H1 (cell line): ENCODE measurements around the gene FRMD4A. TPM values are rescaled to one million over a fixed set of nuclear protein-coding genes. Genes with fewer than 3 reads are reported as not detected.

ENCODE experiments used
- CTCF ChIA-PET: fragments of 300-600 bp; sonication (Branson Sonifier 250); formaldehyde crosslinking; loops from one replicate; lab custom pipeline; 2021; ENCODE audit not compliant: partially characterized antibody; lab: Charles Lee
- POLR2A ChIA-PET: fragments of 300-600 bp; sonication (Branson Sonifier 250); formaldehyde crosslinking; loops from one replicate; lab custom pipeline; 2021; ENCODE audit warnings: inconsistent platforms; ENCODE audit not compliant: partially characterized antibody; lab: Charles Lee
- DNase-seq, 2 experiments: peaks; one replicate each; pipeline versions ENCODE4 v3.0.0 to v3.0.0-alpha.2; 2010 to 2022; ENCODE audit warnings: low spot score in 2 of 2, low read depth in 1 of 2, mixed read lengths in 1 of 2
- FAIRE-seq: peaks from 2 replicates; lab custom pipeline; 2011; peaks lifted over from hg19 to GRCh38; lab: Jason Lieb, UNC
- H2AFZ ChIP-seq: 2 replicates; pipeline ENCODE4 v1.8.1; 2012; ENCODE audit warnings: low read length, inconsistent platforms
- H2AK5ac ChIP-seq: 2 replicates; pipeline ENCODE4 v1.6.1; 2013; ENCODE audit warnings: low read depth, low read length
- H2BK120ac ChIP-seq: replicated peaks from 2 replicates; pipeline ENCODE3; 2013; ENCODE audit warnings: low read depth, low read length, inconsistent platforms
- H2BK12ac ChIP-seq: 2 replicates; pipeline ENCODE4 v1.6.1; 2013; ENCODE audit warnings: low read depth, low read length
- H2BK15ac ChIP-seq: 2 replicates; pipeline ENCODE4 v1.6.1; 2013; ENCODE audit warnings: low read length
- H2BK20ac ChIP-seq: 2 replicates; pipeline ENCODE4 v1.6.1; 2013; ENCODE audit warnings: low read length
- H2BK5ac ChIP-seq: 2 replicates; pipeline ENCODE4 v1.6.1; 2013; ENCODE audit warnings: low read depth, low read length
- H3K14ac ChIP-seq: 2 replicates; pipeline ENCODE4 v1.6.1; 2013; ENCODE audit warnings: inconsistent platforms; ENCODE audit not compliant: insufficient read length
- H3K18ac ChIP-seq: 2 replicates; pipeline ENCODE4 v1.6.1; 2013; ENCODE audit warnings: low read length; ENCODE audit errors: extremely low read depth
- H3K23ac ChIP-seq: 2 replicates; pipeline ENCODE4 v1.6.1; 2013; ENCODE audit warnings: inconsistent platforms; ENCODE audit not compliant: insufficient read length
- H3K23me2 ChIP-seq: 2 replicates; pipeline ENCODE4 v1.6.1; 2013; ENCODE audit warnings: low read depth, low read length
- H3K27ac ChIP-seq: 2 replicates; pipeline ENCODE4 v1.6.1; 2011; ENCODE audit warnings: low read depth, low read length, inconsistent platforms
- H3K27me3 ChIP-seq, 4 experiments: replicated peaks in 1 of 4; 1 replicate in 1 of 4; 2 replicates in 3 of 4; pipeline versions ENCODE4 v1.6.1 to v1.8.1; 2011 to 2013; ENCODE audit warnings: low read length in 3 of 4, mild to moderate bottlenecking in 3 of 4, inconsistent platforms in 2 of 4, mixed read lengths in 2 of 4, moderate library complexity in 1 of 4; ENCODE audit not compliant: control insufficient read depth in 3 of 4, insufficient read depth in 3 of 4; ENCODE audit errors: extremely low read depth in 1 of 4
- H3K36me3 ChIP-seq, 4 experiments: 2 replicates each; pipeline versions ENCODE4 v1.6.1 to v1.8.1; 2011 to 2013; ENCODE audit warnings: mild to moderate bottlenecking in 4 of 4, low read length in 3 of 4, moderate library complexity in 2 of 4, control low read depth in 1 of 4, inconsistent platforms in 1 of 4; ENCODE audit not compliant: insufficient read depth in 4 of 4, control insufficient read depth in 2 of 4
- H3K4ac ChIP-seq: replicated peaks from 2 replicates; pipeline ENCODE3; 2013; ENCODE audit warnings: low read length, low read depth, mixed read lengths, inconsistent platforms; ENCODE audit not compliant: insufficient read length
- H3K4me1 ChIP-seq, 4 experiments: replicated peaks in 1 of 4; 1 replicate in 1 of 4; 2 replicates in 3 of 4; pipeline versions ENCODE4 v1.6.1 to v1.8.1; 2011 to 2013; ENCODE audit warnings: low read length in 3 of 4, inconsistent platforms in 2 of 4, mixed read lengths in 1 of 4; ENCODE audit not compliant: insufficient read depth in 4 of 4, control insufficient read depth in 3 of 4
- H3K4me2 ChIP-seq, 2 experiments: 2 replicates each; pipeline versions ENCODE4 v1.6.1 to v1.8.1; 2011 to 2013; ENCODE audit warnings: low read depth in 2 of 2, low read length in 2 of 2, control low read depth in 1 of 2, inconsistent platforms in 1 of 2, mild to moderate bottlenecking in 1 of 2; ENCODE audit not compliant: insufficient read depth in 1 of 2
- H3K4me3 ChIP-seq, 4 experiments: fragments of 200-600, 300-600 bp in 1 of 4; sonication (generic), shearing (Covaris generic), sonication (Bioruptor Twin) in 1 of 4; 2 replicates each; pipeline versions ENCODE4 v1.5.1 to v1.8.1; 2011 to 2016; ENCODE audit warnings: low read length in 4 of 4, low read depth in 3 of 4, control low read depth in 2 of 4, inconsistent platforms in 2 of 4, mild to moderate bottlenecking in 2 of 4, mixed read lengths in 1 of 4, moderate library complexity in 1 of 4; ENCODE audit not compliant: insufficient read depth in 2 of 4; ENCODE audit errors: extremely low read depth in 1 of 4
- H3K56ac ChIP-seq: replicated peaks from 2 replicates; pipeline ENCODE3; 2013; ENCODE audit warnings: low read depth, mild to moderate bottlenecking, mixed read lengths, low read length, inconsistent platforms; ENCODE audit not compliant: insufficient read length
- H3K79me1 ChIP-seq: 2 replicates; pipeline ENCODE4 v1.6.1; 2013; ENCODE audit warnings: low read depth, low read length, control low read depth
- H3K79me2 ChIP-seq, 2 experiments: 2 replicates each; pipeline versions ENCODE4 v1.6.1 to v1.8.1; 2012 to 2013; ENCODE audit warnings: low read length in 2 of 2, mild to moderate bottlenecking in 2 of 2, inconsistent platforms in 1 of 2; ENCODE audit not compliant: insufficient read depth in 2 of 2, control insufficient read depth in 1 of 2
- H3K9ac ChIP-seq, 4 experiments: replicated peaks in 1 of 4; 1 replicate in 1 of 4; 2 replicates in 3 of 4; pipeline versions ENCODE4 v1.6.1 to v1.8.1; 2011 to 2013; ENCODE audit warnings: low read depth in 3 of 4, low read length in 3 of 4, control low read depth in 2 of 4, mild to moderate bottlenecking in 2 of 4, moderate library complexity in 2 of 4, inconsistent platforms in 1 of 4; ENCODE audit errors: extremely low read depth in 1 of 4
- H3K9me3 ChIP-seq, 2 experiments: 2 replicates each; pipeline versions ENCODE4 v1.6.1 to v1.8.1; 2012 to 2013; ENCODE audit warnings: mild to moderate bottlenecking in 2 of 2, moderate library complexity in 2 of 2, control low read depth in 1 of 2, inconsistent platforms in 1 of 2, low read depth in 1 of 2, low read length in 1 of 2, mixed read lengths in 1 of 2; ENCODE audit not compliant: insufficient read depth in 2 of 2
- H4K20me1 ChIP-seq, 2 experiments: replicated peaks in 1 of 2; 2 replicates each; pipeline versions ENCODE3 to v1.8.1; 2011 to 2013; ENCODE audit warnings: inconsistent platforms in 2 of 2, low read length in 2 of 2, mild to moderate bottlenecking in 1 of 2; ENCODE audit not compliant: insufficient read depth in 2 of 2, control insufficient read depth in 1 of 2
- H4K5ac ChIP-seq: 2 replicates; pipeline ENCODE4 v1.6.1; 2013; ENCODE audit warnings: low read length, low read depth, mixed read lengths, inconsistent platforms; ENCODE audit not compliant: insufficient read length
- H4K8ac ChIP-seq: 2 replicates; pipeline ENCODE4 v1.8.0; 2013; ENCODE audit warnings: mild to moderate bottlenecking, moderate library complexity, low read length, inconsistent platforms; ENCODE audit not compliant: insufficient read depth; ENCODE audit errors: extremely low read depth
- H4K91ac ChIP-seq: replicated peaks from 2 replicates; pipeline ENCODE3; 2013; ENCODE audit warnings: low read length, mixed read lengths, inconsistent platforms; ENCODE audit not compliant: insufficient read length
- ATF2 ChIP-seq: IDR thresholded peaks from 2 replicates; pipeline ENCODE4 v1.6.1; 2012; ENCODE audit warnings: low read length, inconsistent platforms
- CHD2 ChIP-seq: IDR thresholded peaks from 2 replicates; pipeline ENCODE4 v1.6.1; 2012; ENCODE audit warnings: low read length, improper control_type of control experiment
- GTF2F1 ChIP-seq: IDR thresholded peaks from 2 replicates; pipeline ENCODE4 v1.6.1; 2012; ENCODE audit warnings: low read depth, low read length, improper control_type of control experiment, borderline replicate concordance
- HDAC6 ChIP-seq: IDR thresholded peaks from one replicate; pipeline ENCODE4 v1.7.1; 2012; ENCODE audit warnings: low read depth, mild to moderate bottlenecking, inconsistent platforms, low read length, moderate library complexity
- KDM4A ChIP-seq: IDR thresholded peaks from one replicate; pipeline ENCODE4 v1.7.1; 2012; ENCODE audit warnings: low read depth, mild to moderate bottlenecking, moderate library complexity, low read length, inconsistent platforms; ENCODE audit not compliant: severe bottlenecking
- NANOG ChIP-seq: IDR thresholded peaks from 2 replicates; pipeline ENCODE4 v1.6.1; 2011; ENCODE audit warnings: low read length, low read depth, mild to moderate bottlenecking, inconsistent platforms; ENCODE audit not compliant: insufficient read depth, poor library complexity, severe bottlenecking
- POLR2AphosphoS5 ChIP-seq: IDR thresholded peaks from 2 replicates; pipeline ENCODE4 v1.6.1; 2011; ENCODE audit warnings: low read depth, low read length
- SIRT6 ChIP-seq: IDR thresholded peaks from one replicate; pipeline ENCODE4 v1.7.1; 2012; ENCODE audit warnings: low read length, inconsistent platforms
- SP1 ChIP-seq: IDR thresholded peaks from 2 replicates; pipeline ENCODE4 v1.6.1; 2011; ENCODE audit warnings: low read depth, low read length
- TAF1 ChIP-seq: IDR thresholded peaks from 2 replicates; pipeline ENCODE4 v1.6.1; 2011; ENCODE audit warnings: mild to moderate bottlenecking, low read depth, low read length
- TCF12 ChIP-seq: IDR thresholded peaks from 2 replicates; pipeline ENCODE4 v1.6.1; 2011; ENCODE audit warnings: low read depth, mild to moderate bottlenecking, low read length
- YY1 ChIP-seq: IDR thresholded peaks from 2 replicates; pipeline ENCODE4 v1.6.1; 2011; ENCODE audit warnings: low read depth, mild to moderate bottlenecking, low read length
- WGBS, 2 experiments: shearing (Covaris generic) in 1 of 2; methylation state at CpG; one replicate each; pipeline versions ENCODE4 v1.1.6 to v1.1.7; 2013 to 2015; ENCODE audit warnings: low lambda C conversion rate in 2 of 2, mixed read lengths in 2 of 2, inconsistent platforms in 1 of 2, low coverage in 1 of 2, missing lambda C conversion rate in 1 of 2; ENCODE audit not compliant: insufficient replicate concordance in 2 of 2, insufficient coverage in 1 of 2, insufficient read length in 1 of 2; ENCODE audit errors: extremely low coverage in 1 of 2, missing lambda C conversion rate in 1 of 2; 5-methylcytosine and 5-hydroxymethylcytosine counted together
- polyA plus RNA-seq, 7 experiments: library from polyadenylated mRNA; depleted of rRNA in 3 of 7; stranded (reverse) in 5 of 7; unstranded in 2 of 7; fragments of >200 nt in 5 of 7; fragments of 200-250 nt in 2 of 7; gene quantifications; 1 replicate in 5 of 7; 2 replicates in 1 of 7; 4 replicates in 1 of 7; pipeline versions ENCODE4 v1.2.1 to v1.2.3, GENCODE V29; 2011 to 2013; ENCODE audit warnings: missing spikeins in 2 of 7, mixed read lengths in 2 of 7
- total RNA-seq: library from RNA; stranded (reverse); fragmentation: NEBNext Ultra II Directional; extraction: Animal tissue kit (Norgen Biotek cat#: 25700); gene quantifications from 2 replicates; pipeline ENCODE4 v1.2.1, GENCODE V29; 2021

The FRMD4A gene
- total and polyA plus RNA-seq, 2 of the 8 experiments (the other 6 are each of a cell fraction or from before 2014, with no cell fraction given) = 38.6 to 39.6 TPM

GRCh38 chr10:13631594-13631993 is 699.1 kb downstream of the FRMD4A start:
- H3K23me2 ChIP-seq = no peaks in the 10 kb centered on the region
- H3K9me3 ChIP-seq = no peaks in the 10 kb centered on the region
- FAIRE-seq = no peak
- no peak overlapping the region for H3K4me2 ChIP-seq
- ChIA-PET POLR2A (interaction anchor here (0.6 kb wide), 1 partner anchor 495 kb away, joined by 3 read pairs; no protein-coding TSS in a partner anchor), CTCF (interaction anchor here (0.9 to 2.0 kb wide), 3 partner anchors 9 to 18 kb away, joined by 3 to 10 read pairs (median 3); no protein-coding TSS in a partner anchor)
- no peak overlapping the region for H3K27ac ChIP-seq
- no peak overlapping the region for H3K23ac ChIP-seq
- H3K27me3 ChIP-seq = no peaks in the 10 kb centered on the region
- H4K20me1 ChIP-seq = no peaks in the 10 kb centered on the region
- no peak overlapping the region for H3K18ac ChIP-seq
- no peak overlapping the region for H4K5ac ChIP-seq
- no peak overlapping the region for H2BK12ac ChIP-seq
- no peak overlapping the region for H2BK15ac ChIP-seq
- H3K14ac ChIP-seq = no peak overlapping the region
- no peaks in the 10 kb centered on the region for H3K79me1 ChIP-seq
- H2BK5ac ChIP-seq = no peak overlapping the region
- no peak overlapping the region for H2BK20ac ChIP-seq
- no peak overlapping the region for H2AFZ ChIP-seq
- no peak overlapping the region for H4K8ac ChIP-seq
- no peak overlapping the region for H2AK5ac ChIP-seq
- H3K4ac ChIP-seq = no peak overlapping the region
- 95% methylated on average over 6 of the region's 6 CpGs; no CpG with 5 or more reads in 1 of the 2 experiments for WGBS, 2 experiments
- no peak overlapping the region for H3K4me3 ChIP-seq
- no peaks in the 10 kb centered on the region for H3K79me2 ChIP-seq
- no peak for DNase-seq
- H3K4me1 ChIP-seq = peaks cover 0 to 9% (median 4%) of the 10 kb centered on the region in 4 experiments; a peak in 4 of 7 replicates
- no peak overlapping the region for H3K9ac ChIP-seq
- no peak overlapping the region for H3K56ac ChIP-seq
- no peak overlapping the region for H4K91ac ChIP-seq
- no peaks in the 10 kb centered on the region for H3K36me3 ChIP-seq
- H2BK120ac ChIP-seq = no peak overlapping the region
- TF ChIP-seq KDM4A (no peak), POLR2AphosphoS5 (no peak), GTF2F1 (no peak), YY1 (no peak), CHD2 (no peak), HDAC6 (no peak), NANOG (no peak), SP1 (no peak), SIRT6 (no peak), TAF1 (no peak), ATF2 (no peak), TCF12 (no peak)
